Measurements from ENCODE around the gene PM20D1. TPM values are rescaled to one million over a fixed set of nuclear protein-coding genes. Genes with fewer than 3 reads are reported as not detected.
"Not testable (repeated sequence)": the region's sequence is repeated elsewhere in the genome, so short reads cannot be mapped to it uniquely, and the experiment has no call there.

The PM20D1 gene
- total RNA-seq, 1 donor from 2014 or later, result 1.4 TPM

- no peak for DNase-seq (ENCODE audit: low spot score)
These were observed 9.6 kb downstream of the PM20D1 start for GRCh38 chr1:205840146-205840923.

DNA sequence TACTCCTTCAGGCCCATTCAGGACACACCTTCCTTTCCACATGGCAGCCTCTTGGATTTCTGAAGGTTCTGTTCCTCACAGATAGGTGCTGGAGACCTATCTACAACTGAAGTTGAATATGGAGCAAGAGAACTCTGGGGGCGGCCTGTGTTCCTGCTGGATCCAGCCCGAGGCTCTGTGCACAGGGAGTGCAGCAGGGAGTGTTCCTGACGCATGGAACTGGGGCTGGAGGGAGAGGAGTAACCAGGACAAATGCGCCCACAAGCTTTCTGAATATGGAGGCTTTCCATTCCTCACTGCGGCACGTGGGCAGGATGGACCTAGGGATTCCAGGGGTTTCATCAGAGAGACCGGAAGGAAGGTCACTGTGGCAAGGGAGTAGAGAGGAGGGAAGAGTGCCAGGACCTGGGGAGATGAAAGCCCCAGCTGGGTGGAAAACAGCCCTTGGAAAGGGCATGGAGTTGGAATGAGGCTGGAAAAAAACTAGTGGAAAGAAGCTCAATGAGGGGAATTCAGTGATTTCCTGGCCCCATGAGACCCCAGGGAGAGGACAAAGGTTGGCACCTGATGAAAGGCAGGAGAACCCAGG is 12.5 kb downstream of the PM20D1 start:
- no peak for DNase-seq (ENCODE audit: low spot score)

GRCh38 chr1:205834751-205835150 is 15.2 kb downstream of the PM20D1 start:
- no peak for DNase-seq (ENCODE audit: low spot score)

GRCh38 chr1:205832326-205832751 is 17.6 kb downstream of the PM20D1 start:
- peak; percentile 19 for DNase-seq (ENCODE audit: low spot score)

DNA sequence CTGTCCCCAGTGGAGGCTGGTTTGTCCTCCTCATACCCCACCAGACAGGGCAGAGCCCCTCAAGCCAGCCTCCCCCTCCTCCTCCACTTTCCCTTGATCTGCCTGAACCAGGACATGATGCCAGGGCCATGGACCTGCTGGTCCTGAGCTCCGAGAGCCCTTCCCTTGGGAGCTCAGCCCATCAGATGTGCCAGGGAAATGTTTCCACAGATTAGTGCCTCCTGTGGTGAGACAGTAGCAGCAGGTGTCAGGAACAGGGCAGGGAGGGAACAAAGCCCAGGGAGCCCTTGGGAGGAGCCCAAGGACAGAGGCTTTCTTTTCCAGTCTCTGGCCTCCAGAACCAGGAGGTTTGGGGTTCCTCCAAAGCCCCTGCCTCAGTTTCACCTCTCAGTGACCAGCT is 22.3 kb downstream of the PM20D1 start:
- no peak for DNase-seq (ENCODE audit: low spot score)

DNA sequence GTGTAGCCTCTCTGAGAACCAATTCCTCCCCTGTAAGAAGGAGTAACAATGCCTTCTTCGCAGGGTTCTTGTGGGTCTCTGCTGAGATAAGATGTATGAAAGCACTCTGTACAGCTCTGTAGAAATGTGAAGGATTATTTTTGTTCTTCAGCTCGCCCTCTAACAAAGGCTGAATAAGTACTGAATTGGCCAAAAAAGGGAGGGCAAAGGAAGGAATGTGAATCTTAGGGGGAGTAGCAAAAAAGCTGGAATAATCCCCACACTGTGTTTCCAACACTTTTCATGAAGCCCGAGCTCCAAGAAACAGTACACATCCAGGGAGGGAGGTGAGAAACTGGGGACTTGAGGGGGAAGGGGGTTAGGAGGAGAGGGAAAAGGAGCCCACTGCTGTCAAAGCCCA is 22.9 kb downstream of the PM20D1 start:
- DNase-seq (ENCODE audit: low spot score), result no peak

DNA sequence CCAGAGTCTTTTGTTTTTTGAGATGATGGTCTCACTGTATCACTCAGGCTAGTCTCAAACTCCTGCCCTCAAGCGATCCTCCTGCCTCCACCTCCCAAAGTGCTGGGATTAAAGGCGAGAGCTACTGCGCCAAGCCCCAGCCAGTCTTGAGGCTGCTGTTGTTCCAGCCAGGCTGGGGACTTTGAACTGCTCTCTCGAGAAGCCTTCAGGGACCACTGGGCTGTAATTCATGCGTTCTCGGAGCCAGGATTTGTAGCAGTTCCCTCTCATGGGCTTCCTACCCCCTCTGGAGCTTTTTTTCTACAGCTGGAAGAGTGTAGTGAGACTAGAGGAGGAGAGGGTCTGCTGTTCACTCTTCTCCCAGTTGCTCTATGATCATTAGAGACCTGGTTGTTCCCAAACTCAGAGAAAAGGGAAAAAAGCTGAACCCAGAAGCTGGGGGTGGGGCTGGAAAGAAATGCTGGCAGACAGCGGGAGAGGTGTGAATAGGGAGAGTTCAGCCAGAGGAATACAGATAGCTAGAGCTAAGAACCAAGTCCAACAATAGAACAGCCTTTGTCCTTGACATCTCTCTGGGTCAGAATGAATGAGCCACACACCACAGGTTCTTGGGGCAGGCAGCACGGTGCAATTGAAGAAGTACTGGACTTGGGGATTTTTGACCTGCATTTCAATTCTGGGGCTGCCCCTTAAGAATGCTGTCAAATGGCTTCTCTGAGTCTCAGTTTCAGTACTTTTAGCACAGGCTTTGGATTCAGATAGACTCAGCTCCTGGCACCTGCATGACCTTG is 23.7 kb downstream of the PM20D1 start:
- DNase-seq (ENCODE audit: low spot score), result no peak

- DNase-seq (ENCODE audit: low spot score), result no peak
These were observed 25.8 kb downstream of the PM20D1 start for GRCh38 chr1:205824180-205824579.

GRCh38 chr1:205823260-205823659 is 26.7 kb downstream of the PM20D1 start:
- not testable (repeated sequence) for DNase-seq (ENCODE audit: low spot score)

DNA sequence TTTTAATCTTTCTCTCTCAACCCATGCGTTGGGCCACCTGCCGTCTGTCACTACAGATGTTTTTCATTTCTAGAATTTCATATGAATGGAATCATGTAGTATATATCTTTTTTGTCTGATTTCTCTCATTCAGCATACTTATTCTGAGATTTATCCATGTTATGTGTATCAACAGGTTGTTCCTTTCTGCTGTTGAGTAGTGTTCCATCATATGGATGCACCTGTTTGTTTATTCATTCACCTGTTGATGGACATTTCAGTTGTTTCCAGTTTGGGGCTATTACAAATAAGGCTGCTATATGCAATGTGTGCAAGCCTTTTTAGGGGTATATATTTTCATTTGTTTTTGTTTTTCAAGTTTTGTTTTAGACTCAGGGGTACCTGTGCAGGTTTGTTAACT is 27.5 kb downstream of the PM20D1 start:
- DNase-seq (ENCODE audit: low spot score), result no peak

- DNase-seq (ENCODE audit: low spot score), result no peak
These were observed 31.9 kb downstream of the PM20D1 start for GRCh38 chr1:205817988-205818387.

GRCh38 chr1:205817364-205817763 is 32.6 kb downstream of the PM20D1 start:
- DNase-seq (ENCODE audit: low spot score), result no peak

- DNase-seq (ENCODE audit: low spot score), result no peak
These were observed 36.2 kb downstream of the PM20D1 start for GRCh38 chr1:205813755-205814058.

- DNase-seq (ENCODE audit: low spot score), result peak; percentile 96
These were observed 36.8 kb downstream of the PM20D1 start, which contains the start of gene SLC41A1 for GRCh38 chr1:205812878-205813754. SLC41A1 (minus strand) TSS chr1:205813198; CDS start chr1:205810441, 2,757 bp downstream.

- peak; percentile 42 for DNase-seq (ENCODE audit: low spot score)
These were observed 37.6 kb downstream of the PM20D1 start for GRCh38 chr1:205812271-205812877.

DNA sequence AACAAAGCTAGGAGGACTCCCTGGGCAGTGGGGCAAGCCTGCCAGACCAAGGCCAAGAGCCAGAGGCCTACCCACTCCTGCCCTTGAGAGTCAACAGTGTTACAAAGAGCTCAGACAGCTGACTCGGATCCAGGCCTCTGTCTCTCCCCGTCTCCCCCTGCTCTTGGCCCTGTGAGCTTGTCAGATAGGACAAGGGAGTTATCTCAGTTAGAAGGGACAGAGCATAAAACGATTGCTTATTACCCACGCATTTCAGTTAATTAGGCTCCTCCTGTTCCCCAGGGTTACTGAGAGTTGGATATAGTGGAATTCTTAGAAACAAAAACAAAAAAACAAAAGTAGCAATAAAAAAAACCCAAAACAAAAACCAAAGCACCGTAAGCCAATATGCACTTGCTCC is 38.3 kb downstream of the PM20D1 start:
- peak; percentile 13 for DNase-seq (ENCODE audit: low spot score)

DNA sequence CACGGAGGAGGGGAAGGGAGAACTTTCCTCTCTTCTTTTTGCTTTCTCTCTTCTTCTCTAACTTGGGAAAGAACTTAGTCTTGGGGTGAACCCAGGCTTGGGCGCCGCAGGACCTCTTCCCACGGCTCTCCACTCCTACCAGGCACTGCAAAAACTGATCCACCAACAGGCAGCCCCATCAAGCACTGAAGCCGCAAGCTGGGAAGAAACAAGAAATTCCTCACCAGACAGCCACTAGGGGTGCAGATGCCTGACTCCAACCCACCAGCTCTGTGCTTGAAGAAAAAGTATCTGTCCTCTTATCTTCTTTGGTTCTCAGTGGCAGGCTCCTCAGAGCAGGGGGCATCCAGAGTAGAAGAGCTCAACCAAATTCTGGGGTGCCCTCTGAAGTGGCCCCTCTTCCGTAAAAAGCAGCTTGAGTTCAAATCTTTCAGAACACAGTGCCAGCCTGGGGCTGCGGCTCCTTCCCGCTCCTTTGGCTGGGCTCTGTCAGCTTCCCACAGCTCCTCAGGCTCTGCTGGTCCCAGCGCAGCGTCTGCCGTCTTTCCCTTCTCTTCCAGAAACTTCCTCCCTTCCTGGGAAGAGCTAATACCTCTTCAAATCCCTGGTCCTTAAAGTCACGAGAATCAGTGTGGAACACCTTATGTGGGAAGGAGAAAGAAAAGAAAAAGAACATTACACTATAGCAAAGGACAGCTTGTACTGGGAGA is 39.3 kb downstream of the PM20D1 start:
- DNase-seq (ENCODE audit: low spot score), result peak; percentile 33

- DNase-seq (ENCODE audit: low spot score), result no peak
These were observed 40.0 kb downstream of the PM20D1 start for GRCh38 chr1:205809942-205810345.

- DNase-seq (ENCODE audit: low spot score), result no peak
These were observed 40.5 kb downstream of the PM20D1 start for GRCh38 chr1:205809469-205809868.

DNA sequence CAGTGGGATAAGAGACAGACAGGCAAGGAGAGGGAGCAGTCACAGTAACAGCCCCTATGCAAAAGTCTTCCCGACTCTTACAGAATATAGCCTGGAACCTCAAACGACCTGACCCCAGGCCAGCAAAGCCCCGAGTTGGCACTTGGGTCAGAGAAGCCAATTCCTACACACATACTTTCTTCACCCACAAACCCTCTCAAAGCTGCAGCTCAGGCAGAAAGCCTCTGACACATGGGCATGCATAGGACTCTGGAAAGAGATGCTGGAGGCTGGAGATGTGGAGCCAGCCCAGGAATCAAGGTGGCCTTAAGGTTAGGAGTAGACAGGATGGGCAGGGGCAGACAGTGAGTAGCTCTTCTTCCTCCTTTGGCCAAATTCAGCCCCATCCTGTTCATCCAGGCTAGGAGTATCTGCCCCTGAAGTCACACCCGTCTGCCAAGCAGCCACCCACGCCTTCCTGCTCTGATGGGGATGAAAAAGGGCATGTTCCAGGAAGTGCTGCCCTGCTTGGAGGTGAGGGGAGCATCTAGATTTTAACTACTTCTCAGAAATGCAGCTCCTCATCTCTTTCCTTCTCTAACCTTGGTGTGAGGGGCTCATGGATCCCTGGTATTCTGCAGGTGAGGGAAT is 44.7 kb downstream of the PM20D1 start:
- no peak for DNase-seq (ENCODE audit: low spot score)
